ENCODE results near the gene DLAT.
"Not testable (repeated sequence)": the region's sequence is repeated elsewhere in the genome, so short reads cannot be mapped to it uniquely, and the experiment has no call there.

Gene DLAT

DNA sequence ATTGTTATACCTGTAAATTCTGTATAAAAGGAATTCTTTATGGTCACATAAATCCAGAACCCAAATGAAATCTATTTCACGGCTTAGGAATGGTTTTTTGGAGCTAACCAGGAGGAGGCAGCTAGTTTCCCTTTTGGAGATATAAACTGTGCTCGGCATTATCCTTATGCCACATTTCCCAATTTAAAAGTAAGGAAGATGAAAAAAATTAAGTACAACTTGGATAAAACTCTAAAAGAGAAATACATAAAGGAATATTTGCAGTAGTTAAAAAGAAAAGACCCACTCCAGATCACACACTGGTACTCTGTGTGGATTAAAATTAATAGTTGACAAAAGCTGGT, 17.7 kb downstream of the DLAT start:
- no peak for TF ChIP-seq CTCF (IDR thresholded peaks at IDR 0.05; ENCODE audit: low read depth, low read length)
- DNase-seq (ENCODE audit: low read depth, low spot score), result no peak
- in situ Hi-C loops (cut with HindIII; ENCODE audit: low sequenced_read_pairs), result no loop called here
- H3K4me3 ChIP-seq (ENCODE audit: low read depth, low read length), result no peak overlapping the region

- H3K4me3 ChIP-seq (ENCODE audit: low read depth, low read length), result no peak overlapping the region
- in situ Hi-C loops (cut with HindIII; ENCODE audit: low sequenced_read_pairs), result no loop called here
- DNase-seq (ENCODE audit: low read depth, low spot score), result no peak
- no peak for TF ChIP-seq CTCF (IDR thresholded peaks at IDR 0.05; ENCODE audit: low read depth, low read length)
Measured at GRCh38 chr11:112044961-112045360, 19.8 kb downstream of the DLAT start.

DNA sequence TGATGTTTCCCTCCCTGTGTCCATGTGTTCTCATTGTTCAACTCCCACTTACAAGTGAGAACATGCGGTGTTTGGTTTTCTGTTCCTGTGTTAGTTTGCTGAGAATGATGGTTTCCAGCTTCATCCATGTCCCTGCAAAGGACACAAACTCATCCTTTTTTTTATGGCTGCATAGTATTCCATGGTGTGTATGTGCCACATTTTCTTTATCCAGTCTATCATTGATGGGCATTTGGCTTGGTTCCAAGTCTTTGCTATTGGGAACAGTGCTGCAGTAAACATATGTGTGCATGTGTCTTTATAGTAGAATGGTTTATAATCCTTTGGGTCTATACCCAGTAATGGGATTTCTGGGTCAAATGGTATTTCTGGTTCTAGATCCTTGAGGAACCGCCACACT, 21.4 kb downstream of the DLAT start:
- H3K4me3 ChIP-seq (ENCODE audit: low read depth, low read length); DNase-seq (ENCODE audit: low read depth, low spot score); in situ Hi-C loops (cut with HindIII; ENCODE audit: low sequenced_read_pairs): not testable (repeated sequence)

GRCh38 chr11:112048256-112048655, 23.0 kb downstream of the DLAT start:
- in situ Hi-C loops (cut with HindIII; ENCODE audit: low sequenced_read_pairs); DNase-seq (ENCODE audit: low read depth, low spot score); H3K4me3 ChIP-seq (ENCODE audit: low read depth, low read length): not testable (repeated sequence)

- DNase-seq (ENCODE audit: low read depth, low spot score), result no peak
- in situ Hi-C loops (cut with HindIII; ENCODE audit: low sequenced_read_pairs), result no loop called here
- TF ChIP-seq CTCF (IDR thresholded peaks at IDR 0.05; ENCODE audit: low read depth, low read length), result no peak
- H3K4me3 ChIP-seq (ENCODE audit: low read depth, low read length), result no peak overlapping the region
Measured at GRCh38 chr11:112049777-112050176, 24.6 kb downstream of the DLAT start.

- DNase-seq (ENCODE audit: low read depth, low spot score), result no peak
- in situ Hi-C loops (cut with HindIII; ENCODE audit: low sequenced_read_pairs), result no loop called here
- no peak overlapping the region for H3K4me3 ChIP-seq (ENCODE audit: low read depth, low read length)
- no peak for TF ChIP-seq CTCF (IDR thresholded peaks at IDR 0.05; ENCODE audit: low read depth, low read length)
Measured at GRCh38 chr11:112050721-112051120, 25.5 kb downstream of the DLAT start.

GRCh38 chr11:112051768-112052167, 26.6 kb downstream of the DLAT start:
- no peak for TF ChIP-seq CTCF (IDR thresholded peaks at IDR 0.05; ENCODE audit: low read depth, low read length)
- no peak for DNase-seq (ENCODE audit: low read depth, low spot score)
- no peak overlapping the region for H3K4me3 ChIP-seq (ENCODE audit: low read depth, low read length)
- in situ Hi-C loops (cut with HindIII; ENCODE audit: low sequenced_read_pairs), result no loop called here

- TF ChIP-seq CTCF (IDR thresholded peaks at IDR 0.05; ENCODE audit: low read depth, low read length), result no peak
- in situ Hi-C loops (cut with HindIII; ENCODE audit: low sequenced_read_pairs), result no loop called here
- no peak for DNase-seq (ENCODE audit: low read depth, low spot score)
Measured at GRCh38 chr11:112057170-112057569, 32.0 kb downstream of the DLAT start.

More at GRCh38 chr11:112057170-112057569, 32.0 kb downstream of the DLAT start:
- H3K4me3 ChIP-seq (ENCODE audit: low read depth, low read length), result no peak overlapping the region

Data from astrocyte of the spinal cord (primary cell).